HCT116 (cell line): ENCODE measurements around the gene HIC1. TPM values are rescaled to one million over a fixed set of nuclear protein-coding genes. Genes with fewer than 3 reads are reported as not detected.

Source experiments
- ATAC-seq: fragments of 200-7000 bp; cut with Tn5 transposase; 2 replicates; pipeline ENCODE4 v1.9.1; 2020; ENCODE audit warnings: mild to moderate bottlenecking, moderate library complexity
- BruUV-seq: library from RNA; stranded (reverse); fragments of 400-500 nt; replicated peaks from 2 replicates; lab custom pipeline; 2021; lab: Mats Ljungman, UMichigan
- CTCF ChIA-PET: fragments of 300-600 bp; sonication (Branson Sonifier 250); formaldehyde crosslinking; loops from one replicate; lab custom pipeline; 2021; ENCODE audit warnings: antibody characterized with exemption; lab: Charles Lee
- POLR2A ChIA-PET: fragments of 300-600, 350-600 bp; sonication (Branson Sonifier 250); formaldehyde crosslinking; loops from one replicate; lab custom pipeline; 2021; ENCODE audit warnings: antibody characterized with exemption; lab: Charles Lee
- RAD21 ChIA-PET, 2 experiments: fragments of 300-600 bp; sonication (Branson Sonifier 250); formaldehyde crosslinking; loops; one replicate each; lab custom pipeline; 2023; ENCODE audit warnings: low total read pairs in 2 of 2; ENCODE audit not compliant: uncharacterized antibody in 2 of 2, unreplicated experiment in 2 of 2, low non-redundant PET in 1 of 2; lab: Charles Lee
- DNase-seq: peaks from one replicate; pipeline ENCODE4 v3.0.0-alpha.2; 2010; ENCODE audit warnings: low read depth, low spot score
- H2AFZ ChIP-seq: fragments of 200-600 bp; shearing (Covaris generic), sonication (generic); 2 replicates; pipeline ENCODE4 v1.6.1; 2017; ENCODE audit warnings: low read depth, mixed run types, mixed read lengths, antibody characterized with exemption, low read length; ENCODE audit not compliant: poor library complexity, severe bottlenecking
- H3K27ac ChIP-seq: 2 replicates; pipeline ENCODE4 v1.5.1; 2012; ENCODE audit warnings: low read depth, low read length
- H3K27me3 ChIP-seq: fragments of 200-600 bp; sonication (generic); 2 replicates; pipeline ENCODE4 v1.6.1; 2016; ENCODE audit warnings: mixed run types, low read length, mixed read lengths; ENCODE audit not compliant: insufficient read depth
- H3K36me3 ChIP-seq, 2 experiments: fragments of 200-500 bp in 1 of 2; fragments of 200-600 bp in 1 of 2; sonication (Bioruptor generic) in 1 of 2; sonication (generic) in 1 of 2; 2 replicates each; pipeline versions ENCODE4 v1.5.1 to v1.6.1; 2014 to 2016; ENCODE audit warnings: low read length in 2 of 2, inconsistent platforms in 1 of 2, mixed read lengths in 1 of 2, mixed run types in 1 of 2; ENCODE audit not compliant: insufficient read depth in 2 of 2, control insufficient read depth in 1 of 2
- H3K4me1 ChIP-seq, 2 experiments: fragments of 200-600 bp in 1 of 2; sonication (generic) in 1 of 2; 2 replicates each; pipeline versions ENCODE4 v1.5.1 to v1.6.1; 2012 to 2017; ENCODE audit warnings: low read length in 2 of 2, inconsistent platforms in 1 of 2, mild to moderate bottlenecking in 1 of 2, mixed read lengths in 1 of 2, mixed run types in 1 of 2, moderate library complexity in 1 of 2; ENCODE audit not compliant: insufficient read depth in 2 of 2, control insufficient read depth in 1 of 2
- H3K4me2 ChIP-seq: fragments of 200-600 bp; sonication (generic); 2 replicates; pipeline ENCODE4 v1.6.1; 2017; ENCODE audit warnings: mixed run types, low read length, mixed read lengths
- H3K4me3 ChIP-seq, 2 experiments: fragments of 200-600 bp in 1 of 2; sonication (generic) in 1 of 2; replicated peaks in 1 of 2; 2 replicates each; pipeline ENCODE4 v1.5.1; 2011 to 2016; ENCODE audit warnings: low read length in 2 of 2, control low read depth in 1 of 2, low read depth in 1 of 2, mild to moderate bottlenecking in 1 of 2, mixed read lengths in 1 of 2, mixed run types in 1 of 2
- H3K79me2 ChIP-seq: fragments of 200-600 bp; sonication (generic); 2 replicates; pipeline ENCODE4 v1.6.1; 2017; ENCODE audit warnings: mild to moderate bottlenecking, mixed run types, low read length, moderate library complexity, mixed read lengths; ENCODE audit not compliant: insufficient read depth
- H3K9ac ChIP-seq: fragments of 200-600 bp; sonication (generic); 2 replicates; pipeline ENCODE4 v1.6.1; 2016; ENCODE audit warnings: low read length, mixed read lengths
- H3K9me2 ChIP-seq: fragments of 200-600 bp; sonication (generic), shearing (Covaris generic); 2 replicates; pipeline ENCODE4 v1.6.1; 2017; ENCODE audit warnings: mixed run types, mild to moderate bottlenecking, moderate library complexity; ENCODE audit not compliant: insufficient read depth
- H3K9me3 ChIP-seq, 2 experiments: fragments of 200-500 bp in 1 of 2; fragments of 200-600 bp in 1 of 2; sonication (Bioruptor generic) in 1 of 2; sonication (generic) in 1 of 2; 2 replicates each; pipeline ENCODE4 v1.6.1; 2014 to 2017; ENCODE audit warnings: low read length in 2 of 2, mixed read lengths in 2 of 2, inconsistent platforms in 1 of 2, low read depth in 1 of 2, mild to moderate bottlenecking in 1 of 2, mixed run types in 1 of 2, moderate library complexity in 1 of 2; ENCODE audit not compliant: control insufficient read depth in 1 of 2, insufficient read depth in 1 of 2
- H4K20me1 ChIP-seq: fragments of 200-600 bp; sonication (generic), shearing (Covaris generic); 2 replicates; pipeline ENCODE4 v1.6.1; 2017; ENCODE audit warnings: mixed run types, mild to moderate bottlenecking, moderate library complexity; ENCODE audit not compliant: insufficient read depth
- CBX3 ChIP-seq: IDR thresholded peaks from 2 replicates; pipeline ENCODE4 v1.6.1; 2012; ENCODE audit warnings: low read depth
- EGR1 ChIP-seq: IDR thresholded peaks from 2 replicates; pipeline ENCODE4 v1.6.1; 2012; ENCODE audit warnings: low read depth
- ELF1 ChIP-seq: IDR thresholded peaks from 2 replicates; pipeline ENCODE4 v1.6.1; 2012; ENCODE audit warnings: low read depth, borderline replicate concordance
- POLR2A ChIP-seq: IDR thresholded peaks from 2 replicates; pipeline ENCODE4 v1.7.0; 2011; ENCODE audit warnings: borderline replicate concordance; ENCODE audit not compliant: insufficient read depth, insufficient read length; ENCODE audit errors: extremely low read depth
- POLR2AphosphoS5 ChIP-seq: IDR thresholded peaks from 2 replicates; pipeline ENCODE4 v1.6.1; 2011; ENCODE audit warnings: mild to moderate bottlenecking, low read depth, low read length, moderate library complexity
- SIN3A ChIP-seq: IDR thresholded peaks from 2 replicates; pipeline ENCODE4 v1.6.1; 2012; ENCODE audit warnings: low read depth
- SRF ChIP-seq: IDR thresholded peaks from 2 replicates; pipeline ENCODE4 v1.6.1; 2012; ENCODE audit warnings: low read depth
- ZFX ChIP-seq: fragments of 450-650 bp; IDR thresholded peaks from 2 replicates; pipeline ENCODE4 v1.6.1; 2017
- intact Hi-C: fragments of 100-400 bp; cut with micrococcal nuclease; formaldehyde crosslinking; loops from 2 replicates; pipeline ENCODE4 v1.10.0; 2022
- total RNA-seq: library from RNA; stranded (reverse); gene quantifications from one replicate; pipeline ENCODE4 v1.2.1, GENCODE V29; 2021; ENCODE audit not compliant: unreplicated experiment
- TF ChIP-seq, protein P1 (sequence below): IDR thresholded peaks from 2 replicates; pipeline ENCODE4 v1.6.1; 2012

Gene HIC1
- total RNA-seq, 1 experiment from 2014 or later, result 0.64 TPM

DNA sequence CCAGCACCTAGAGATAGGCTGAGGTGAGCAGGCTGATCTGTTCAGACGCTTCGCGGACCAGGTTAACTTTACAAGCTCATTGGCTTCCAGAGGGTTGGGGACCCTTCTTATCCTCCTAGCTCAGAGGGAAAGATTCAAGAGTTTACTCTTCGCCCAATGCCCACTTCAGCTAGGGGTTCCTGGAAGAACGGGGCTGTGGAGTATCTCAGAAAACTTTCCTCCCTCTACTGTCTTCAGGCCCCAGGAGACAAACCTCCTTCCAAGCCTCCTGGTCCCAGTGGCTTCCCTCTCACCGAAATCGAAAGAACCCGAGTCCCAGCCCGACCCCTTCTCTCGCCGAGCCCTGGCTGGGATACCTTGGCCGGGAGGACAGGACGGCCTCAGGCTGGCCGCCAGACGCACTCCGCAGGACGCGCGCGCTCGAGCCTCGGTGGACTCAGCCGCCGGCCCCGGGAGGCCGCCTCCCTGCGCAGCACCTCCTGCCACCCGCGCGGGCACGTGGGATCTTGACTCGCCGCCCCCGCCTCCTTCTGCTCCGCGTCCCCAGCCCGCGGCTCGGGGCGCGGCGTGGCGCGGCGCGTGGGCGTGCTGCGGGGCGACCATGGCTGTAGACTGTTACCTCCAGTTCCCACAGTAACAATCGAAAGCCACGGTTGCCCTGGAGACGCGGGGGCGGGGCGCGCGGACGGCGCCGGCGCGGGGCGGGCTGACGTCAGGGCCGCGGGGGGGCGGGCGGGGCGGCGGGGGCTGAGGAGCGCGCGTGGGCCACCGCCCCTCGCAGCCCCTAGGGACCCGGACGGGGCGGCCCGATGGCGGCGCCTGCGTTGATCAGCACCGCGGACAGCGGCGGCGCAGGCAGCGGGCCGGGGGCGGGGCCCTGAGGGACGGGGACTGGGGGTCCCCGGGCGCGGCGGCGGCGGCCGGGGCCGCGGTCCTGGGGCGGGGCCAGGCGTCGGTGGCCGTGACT lies 5.3 kb upstream of the HIC1 start:
- peak overlapping the region; percentile 46; the same call in 1 of the 2 replicates for H3K27ac ChIP-seq
- no TSS peak for BruUV-seq

More for the DNA sequence above, 5.3 kb upstream of the HIC1 start:
- no peak for DNase-seq
- Histone ChIP-seq H3K27me3 (no peaks in the 10 kb centered on the region), H3K36me3 (no peaks in the 10 kb centered on the region), H3K79me2 (no peaks in the 10 kb centered on the region; the same call in 1 of the 2 replicates), H3K9me2 (no peaks in the 10 kb centered on the region), H3K9me3 (no peaks in the 10 kb centered on the region), H4K20me1 (no peaks in the 10 kb centered on the region), H3K4me2 (peak overlapping the region; percentile 97), H2AFZ (no peak overlapping the region), H3K4me1 (peaks cover 10 to 31% of the 10 kb centered on the region in 2 experiments), H3K9ac (peak overlapping the region; percentile 87), H3K4me3 (peak overlapping the region; percentile 69 to 74)
- intact Hi-C loops, result no loop called here
- 0 out of 2 replicates have a peak, but pooled peaks have one; percentile 32 for TF ChIP-seq POLR2AphosphoS5
- no peak for TF ChIP-seq POLR2A
- TF ChIP-seq, protein P1, sequence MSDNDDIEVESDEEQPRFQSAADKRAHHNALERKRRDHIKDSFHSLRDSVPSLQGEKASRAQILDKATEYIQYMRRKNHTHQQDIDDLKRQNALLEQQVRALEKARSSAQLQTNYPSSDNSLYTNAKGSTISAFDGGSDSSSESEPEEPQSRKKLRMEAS, result peak; percentile 57
- no peak for TF ChIP-seq SRF
- TF ChIP-seq ZFX, result peak; percentile 53
- TF ChIP-seq EGR1, result peak; percentile 93
- TF ChIP-seq SIN3A, result peak; percentile 73; the same call in 1 of the 2 replicates
- no peak; the same call in 1 of the 2 replicates for TF ChIP-seq CBX3
- TF ChIP-seq ELF1, result no peak
- ChIA-PET POLR2A (no interaction called here), CTCF (interaction anchor here (0.7 to 1.0 kb wide), 3 partner anchors 9 to 400 kb away, joined by 4 to 5 read pairs (median 5); partner anchors contain the start of gene RILP), RAD21 (interaction anchor here in 1 of 2 experiments (0.5 kb wide), 1 partner anchor 700 kb away, joined by 5 read pairs; no protein-coding TSS in a partner anchor)
- ATAC-seq, result peak; percentile 71
